GM18909 (cell line): ENCODE measurements around the gene ITGA2.

Experiments
- ATAC-seq: cut with Tn5 transposase; IDR thresholded peaks from one replicate; pipeline ENCODE4 v1.9.1; 2021; ENCODE audit warnings: mild to moderate bottlenecking; ENCODE audit not compliant: unreplicated experiment, poor library complexity

ITGA2 gene

GRCh38 chr5:53045263-53045662 is 56.1 kb downstream of the ITGA2 start:
- ATAC-seq, result no peak

GRCh38 chr5:53048248-53048647 is 59.1 kb downstream of the ITGA2 start:
- no peak for ATAC-seq

- ATAC-seq, result no peak
Measured at GRCh38 chr5:53052499-53052898, 63.3 kb downstream of the ITGA2 start.

GRCh38 chr5:53053364-53053763 is 64.2 kb downstream of the ITGA2 start:
- no peak for ATAC-seq

GRCh38 chr5:53055365-53055764 is 66.2 kb downstream of the ITGA2 start:
- no peak for ATAC-seq

GRCh38 chr5:53059281-53059680 is 70.1 kb downstream of the ITGA2 start:
- ATAC-seq, result no peak

GRCh38 chr5:53063176-53063575 is 74.0 kb downstream of the ITGA2 start:
- no peak for ATAC-seq

- ATAC-seq, result no peak
Measured at GRCh38 chr5:53063791-53064190, 74.6 kb downstream of the ITGA2 start.

- ATAC-seq, result no peak
Measured at GRCh38 chr5:53066088-53066487, 76.9 kb downstream of the ITGA2 start.

GRCh38 chr5:53067641-53068040 is 78.5 kb downstream of the ITGA2 start:
- no peak for ATAC-seq

GRCh38 chr5:53068291-53068836 is 79.2 kb downstream of the ITGA2 start:
- ATAC-seq, result no peak

- no peak for ATAC-seq
Measured at GRCh38 chr5:53069626-53070025, 80.5 kb downstream of the ITGA2 start.

- ATAC-seq, result no peak
Measured at GRCh38 chr5:53071298-53071697, 82.1 kb downstream of the ITGA2 start.

GRCh38 chr5:53071738-53072137 is 82.6 kb downstream of the ITGA2 start:
- ATAC-seq, result no peak

GRCh38 chr5:53073348-53073747 is 84.2 kb downstream of the ITGA2 start:
- no peak for ATAC-seq

- no peak for ATAC-seq
Measured at GRCh38 chr5:53076014-53076583, 86.9 kb downstream of the ITGA2 start.

GRCh38 chr5:53080271-53080670 is 91.1 kb downstream of the ITGA2 start:
- no peak for ATAC-seq

GRCh38 chr5:53083927-53084326 is 94.8 kb downstream of the ITGA2 start:
- no peak for ATAC-seq

- ATAC-seq, result no peak
Measured at GRCh38 chr5:53084546-53085255, 95.5 kb downstream of the ITGA2 start.

GRCh38 chr5:53087171-53087570 is 98.0 kb downstream of the ITGA2 start:
- ATAC-seq, result no peak

GRCh38 chr5:53087621-53088121 is 98.5 kb downstream of the ITGA2 start:
- ATAC-seq, result no peak
